ENCODE results near the gene SP110. TPM values are rescaled to one million over a fixed set of nuclear protein-coding genes. Genes with fewer than 3 reads are reported as not detected.

SP110 gene
- total and polyA plus RNA-seq, 2 donors (not counting 1 experiment from before 2014, with no cell fraction given): 162 to 280 TPM

DNA sequence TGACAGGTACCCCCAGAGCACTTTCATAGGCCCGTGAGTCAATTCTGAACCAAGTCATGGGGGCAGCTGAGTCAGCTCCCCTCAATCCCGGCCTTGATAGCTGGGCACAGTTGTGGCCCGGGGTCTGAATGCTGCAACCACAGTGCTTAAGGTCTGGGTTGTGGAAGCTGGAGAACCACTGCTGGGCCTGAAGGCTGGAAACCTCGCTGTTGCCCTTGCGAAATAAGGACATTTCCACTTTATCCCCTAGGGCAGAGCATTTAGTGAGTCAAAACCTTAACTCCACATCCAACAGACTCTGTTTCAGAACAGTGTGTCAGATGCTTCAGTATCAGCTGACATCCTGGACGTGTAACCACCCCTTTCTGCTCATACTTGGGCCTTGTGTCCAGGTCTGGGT, 58.6 kb downstream of the SP110 start:
- DNase-seq: no peak
- CTCF ChIA-PET: interaction anchor here (1.2 to 6.4 kb wide), 5 partner anchors 8 to 663 kb away, joined by 3 to 42 read pairs (median 19); partner anchors contain the start of gene SLC16A14
- H2AFZ ChIP-seq (ENCODE audit: insufficient read depth, low read depth, low read length, poor library complexity, severe bottlenecking): no peak overlapping the region
- WGBS (ENCODE audit: insufficient coverage): 82% methylated on average over 4 of the region's 6 CpGs
- intact Hi-C loops (cut with micrococcal nuclease): no loop called here
- peaks cover 21% of the 10 kb centered on the region for H3K4me1 Mint-ChIP-seq
- no peaks in the 10 kb centered on the region for H3K27me3 Mint-ChIP-seq
- TF ChIP-seq, protein P1, sequence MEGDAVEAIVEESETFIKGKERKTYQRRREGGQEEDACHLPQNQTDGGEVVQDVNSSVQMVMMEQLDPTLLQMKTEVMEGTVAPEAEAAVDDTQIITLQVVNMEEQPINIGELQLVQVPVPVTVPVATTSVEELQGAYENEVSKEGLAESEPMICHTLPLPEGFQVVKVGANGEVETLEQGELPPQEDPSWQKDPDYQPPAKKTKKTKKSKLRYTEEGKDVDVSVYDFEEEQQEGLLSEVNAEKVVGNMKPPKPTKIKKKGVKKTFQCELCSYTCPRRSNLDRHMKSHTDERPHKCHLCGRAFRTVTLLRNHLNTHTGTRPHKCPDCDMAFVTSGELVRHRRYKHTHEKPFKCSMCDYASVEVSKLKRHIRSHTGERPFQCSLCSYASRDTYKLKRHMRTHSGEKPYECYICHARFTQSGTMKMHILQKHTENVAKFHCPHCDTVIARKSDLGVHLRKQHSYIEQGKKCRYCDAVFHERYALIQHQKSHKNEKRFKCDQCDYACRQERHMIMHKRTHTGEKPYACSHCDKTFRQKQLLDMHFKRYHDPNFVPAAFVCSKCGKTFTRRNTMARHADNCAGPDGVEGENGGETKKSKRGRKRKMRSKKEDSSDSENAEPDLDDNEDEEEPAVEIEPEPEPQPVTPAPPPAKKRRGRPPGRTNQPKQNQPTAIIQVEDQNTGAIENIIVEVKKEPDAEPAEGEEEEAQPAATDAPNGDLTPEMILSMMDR (IDR thresholded peaks at IDR 0.05): no peak
- TF ChIP-seq EZH2 (IDR thresholded peaks at IDR 0.05; ENCODE audit: borderline replicate concordance, insufficient read depth, low read depth, low read length, poor library complexity, severe bottlenecking): no peak
- H3K27ac ChIP-seq (ENCODE audit: low read length in 2 of 2): no peak overlapping the region
- no peak overlapping the region for H3K4me3 Mint-ChIP-seq
- H3K9me3 ChIP-seq (ENCODE audit: control extremely low read depth in 1 of 3, control insufficient read depth in 2 of 3, insufficient read depth in 1 of 3, low read length in 2 of 3): peaks cover 0 to 14% (median 0%) of the 10 kb centered on the region in 3 donors
- no peak overlapping the region for H3K4me3 ChIP-seq (ENCODE audit: control extremely low read depth in 1 of 5, extremely low read depth in 1 of 5, insufficient read depth in 1 of 5, low read depth in 2 of 5, low read length in 4 of 5)
- H4K20me1 ChIP-seq (ENCODE audit: control insufficient read depth, insufficient read depth, low read length, poor library complexity, severe bottlenecking): no peaks in the 10 kb centered on the region
- no peaks in the 10 kb centered on the region for H3K27me3 ChIP-seq (replicated peaks in 1 of 4; ENCODE audit: control extremely low read depth in 1 of 4, control insufficient read depth in 3 of 4, insufficient read depth in 4 of 4, low read length in 3 of 4)
- POLR2A ChIA-PET: no interaction called here
- no peak overlapping the region for H3K27ac Mint-ChIP-seq
- H3K4me1 ChIP-seq (ENCODE audit: control insufficient read depth in 2 of 2, insufficient read depth in 2 of 2, low read length in 2 of 2): peaks cover 0 to 15% of the 10 kb centered on the region in 2 donors
- H3K36me3 ChIP-seq (replicated peaks in 1 of 2; ENCODE audit: control extremely low read depth in 1 of 2, control insufficient read depth in 1 of 2, extremely low read depth in 1 of 2, insufficient read depth in 2 of 2, low read length in 1 of 2): peaks cover 0 to 28% of the 10 kb centered on the region in 2 experiments
- H3K9ac ChIP-seq (ENCODE audit: low read length): no peak overlapping the region
- no peak for ATAC-seq (ENCODE audit: low read depth)
- H3K4me2 ChIP-seq (replicated peaks; ENCODE audit: low read depth, low read length, poor library complexity, severe bottlenecking): no peak overlapping the region
- peaks cover 4% of the 10 kb centered on the region for H3K9me3 Mint-ChIP-seq (ENCODE audit: insufficient read depth)
- no peaks in the 10 kb centered on the region for H3K79me2 ChIP-seq (ENCODE audit: control insufficient read depth, insufficient read depth, low read length)

DNA sequence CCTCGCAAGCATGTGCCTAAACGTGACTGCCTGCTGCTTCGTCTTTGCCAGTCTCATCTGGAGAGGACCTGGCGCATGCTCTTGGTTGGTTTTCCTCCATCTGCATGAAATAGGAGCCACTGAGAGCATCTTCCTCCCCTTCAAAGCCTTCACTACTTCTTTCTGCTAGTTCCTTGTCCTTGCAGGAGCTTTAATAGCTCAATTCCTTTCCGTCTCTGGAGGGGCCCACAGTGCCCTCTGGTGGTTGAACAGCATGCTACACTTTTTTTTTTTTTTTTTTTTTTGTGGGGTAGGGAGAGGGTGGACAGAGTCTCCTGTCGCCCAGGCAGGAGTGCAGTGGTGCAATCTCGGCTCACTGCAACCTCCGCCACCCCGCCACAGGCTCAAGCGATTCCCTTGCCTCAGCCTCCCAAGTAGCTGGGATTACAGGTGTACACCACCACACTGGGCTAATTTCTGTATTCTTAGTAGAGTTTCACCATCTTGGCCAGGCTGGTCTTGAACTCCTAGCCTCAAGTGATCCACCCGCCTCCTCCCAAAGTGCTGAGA, 59.6 kb downstream of the SP110 start:
- Histone ChIP-seq H3K4me1 (ENCODE audit: control insufficient read depth in 2 of 2, insufficient read depth in 2 of 2, low read length in 2 of 2) (peaks cover 0 to 15% of the 10 kb centered on the region in 2 donors), H3K4me2 (replicated peaks; ENCODE audit: low read depth, low read length, poor library complexity, severe bottlenecking) (no peak overlapping the region), H3K27me3 (replicated peaks in 1 of 4; ENCODE audit: control extremely low read depth in 1 of 4, control insufficient read depth in 3 of 4, insufficient read depth in 4 of 4, low read length in 3 of 4) (no peaks in the 10 kb centered on the region), H3K9ac (ENCODE audit: low read length) (no peak overlapping the region), H3K27ac (ENCODE audit: low read length in 2 of 2) (no peak overlapping the region), H3K9me3 (ENCODE audit: control extremely low read depth in 1 of 3, control insufficient read depth in 2 of 3, insufficient read depth in 1 of 3, low read length in 2 of 3) (peaks cover 0 to 14% (median 0%) of the 10 kb centered on the region in 3 donors), H3K4me3 (ENCODE audit: control extremely low read depth in 1 of 5, extremely low read depth in 1 of 5, insufficient read depth in 1 of 5, low read depth in 2 of 5, low read length in 4 of 5) (no peak overlapping the region), H3K36me3 (replicated peaks in 1 of 2; ENCODE audit: control extremely low read depth in 1 of 2, control insufficient read depth in 1 of 2, extremely low read depth in 1 of 2, insufficient read depth in 2 of 2, low read length in 1 of 2) (peaks cover 0 to 21% of the 10 kb centered on the region in 2 experiments), H3K79me2 (ENCODE audit: control insufficient read depth, insufficient read depth, low read length) (no peaks in the 10 kb centered on the region), H4K20me1 (ENCODE audit: control insufficient read depth, insufficient read depth, low read length, poor library complexity, severe bottlenecking) (no peaks in the 10 kb centered on the region), H2AFZ (ENCODE audit: insufficient read depth, low read depth, low read length, poor library complexity, severe bottlenecking) (no peak overlapping the region)
- ATAC-seq (ENCODE audit: low read depth): peak; percentile 63
- intact Hi-C loops (cut with micrococcal nuclease): loop anchor here (1.0 kb wide), 3 partner anchors 93 to 359 kb away; no protein-coding TSS in a partner anchor
- ChIA-PET CTCF (interaction anchor here (0.6 to 6.4 kb wide), 32 partner anchors 8 to 827 kb away, joined by 3 to 42 read pairs (median 4); partner anchors contain the start of gene SLC16A14), POLR2A (no interaction called here)
- peaks cover 21% of the 10 kb centered on the region for H3K4me1 Mint-ChIP-seq
- H3K4me3 Mint-ChIP-seq: no peak overlapping the region
- H3K27ac Mint-ChIP-seq: peak overlapping the region; percentile 15
- 53% methylated on average over 5 of the region's 11 CpGs for WGBS (ENCODE audit: insufficient coverage)
- peak; percentile 71 for DNase-seq
- TF ChIP-seq, protein P1 (IDR thresholded peaks at IDR 0.05): peak; percentile 89
- no peak for TF ChIP-seq EZH2 (IDR thresholded peaks at IDR 0.05; ENCODE audit: borderline replicate concordance, insufficient read depth, low read depth, low read length, poor library complexity, severe bottlenecking)
- no peaks in the 10 kb centered on the region for H3K27me3 Mint-ChIP-seq
- peaks cover 4% of the 10 kb centered on the region for H3K9me3 Mint-ChIP-seq (ENCODE audit: insufficient read depth)

Data from B cell (primary cell).